GM18502 (cell line): ENCODE data around the gene EGF.
A peak's percentile ranks its signal among the peaks of the same experiment; 100 is the strongest.
"Not testable (repeated sequence)": the region's sequence is repeated elsewhere in the genome, so short reads cannot be mapped to it uniquely, and the experiment has no call there.

Source experiments
- ATAC-seq: cut with Tn5 transposase; IDR thresholded peaks from one replicate; pipeline ENCODE4 v1.9.1; 2021; ENCODE audit warnings: mild to moderate bottlenecking; ENCODE audit not compliant: unreplicated experiment, poor library complexity

EGF gene

DNA sequence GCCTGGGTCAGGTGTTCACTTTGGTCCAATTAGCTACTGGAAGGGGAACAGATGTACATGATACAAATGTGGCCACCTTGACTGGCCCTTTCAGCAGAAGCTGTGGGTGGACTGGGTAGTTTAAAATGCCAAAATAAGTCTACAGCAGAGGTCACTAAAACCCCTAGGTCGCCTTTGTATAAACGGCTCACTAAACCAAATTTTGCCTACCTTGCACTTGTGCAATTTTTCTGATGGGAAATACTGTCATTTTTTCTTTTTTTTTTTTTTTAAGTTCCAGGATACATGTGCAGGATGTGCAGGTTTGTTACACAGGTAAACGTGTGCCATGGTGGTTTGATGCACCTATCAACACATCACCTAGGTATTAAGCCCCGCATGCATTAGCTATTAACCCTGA is 109.8 kb downstream of the EGF start:
- ATAC-seq = no peak

DNA sequence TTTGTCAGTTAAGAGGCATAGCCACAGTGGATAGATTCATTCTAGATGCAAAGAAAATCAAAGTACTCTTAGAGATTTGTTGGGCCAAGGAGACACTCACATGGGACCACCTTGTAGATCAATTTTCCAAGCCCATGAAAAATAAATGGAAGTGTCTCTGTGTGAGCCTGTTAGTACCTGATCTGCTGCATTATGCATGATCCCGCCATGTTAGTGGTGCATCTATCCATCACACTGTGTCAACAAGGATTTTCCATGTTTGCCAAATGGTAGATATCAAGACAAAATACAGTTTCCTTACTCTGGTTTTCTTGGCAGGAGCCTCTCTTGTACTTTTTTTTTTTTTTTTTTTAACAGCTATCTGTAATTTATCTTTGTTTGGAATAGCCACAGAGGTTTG is 112.4 kb downstream of the EGF start:
- no peak for ATAC-seq

DNA sequence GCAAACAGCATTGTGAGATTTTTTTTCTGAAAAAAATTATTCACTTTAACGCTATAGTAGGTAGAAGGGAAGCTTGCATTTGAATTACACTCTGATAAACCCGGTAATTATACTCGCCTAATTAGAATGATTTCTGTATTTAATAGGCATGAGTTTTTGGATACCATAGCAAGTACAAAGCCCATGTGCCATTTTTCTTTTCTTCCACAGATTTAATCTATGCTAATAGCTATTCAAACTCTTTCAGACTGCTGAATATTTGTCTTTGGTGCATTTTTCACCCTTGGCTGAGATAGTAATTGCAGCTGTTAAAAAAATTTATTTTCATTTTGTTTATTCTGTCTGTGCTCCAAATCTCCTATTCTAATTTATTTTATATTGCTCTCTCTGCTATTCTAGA is 113.0 kb downstream of the EGF start:
- ATAC-seq = no peak

DNA sequence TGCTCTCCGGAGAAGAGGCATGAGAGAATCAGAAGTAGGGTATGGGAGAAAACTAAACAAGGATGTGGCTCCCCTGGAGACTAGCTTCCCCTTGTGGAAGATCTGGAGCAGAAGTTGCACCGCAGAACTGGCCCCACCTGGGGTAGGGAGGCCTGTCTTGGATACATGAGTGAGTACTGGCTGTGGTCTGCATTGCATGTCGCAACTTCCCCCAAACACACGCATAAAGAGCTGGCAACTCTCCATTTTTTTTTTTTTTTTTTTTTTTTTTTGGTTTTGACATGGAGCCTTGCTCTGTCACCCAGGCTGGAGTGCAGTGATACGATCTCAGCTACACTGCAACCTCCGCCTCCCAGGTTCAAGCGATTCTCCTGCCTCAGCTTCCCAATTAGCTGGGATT is 119.9 kb downstream of the EGF start:
- ATAC-seq = no peak

DNA sequence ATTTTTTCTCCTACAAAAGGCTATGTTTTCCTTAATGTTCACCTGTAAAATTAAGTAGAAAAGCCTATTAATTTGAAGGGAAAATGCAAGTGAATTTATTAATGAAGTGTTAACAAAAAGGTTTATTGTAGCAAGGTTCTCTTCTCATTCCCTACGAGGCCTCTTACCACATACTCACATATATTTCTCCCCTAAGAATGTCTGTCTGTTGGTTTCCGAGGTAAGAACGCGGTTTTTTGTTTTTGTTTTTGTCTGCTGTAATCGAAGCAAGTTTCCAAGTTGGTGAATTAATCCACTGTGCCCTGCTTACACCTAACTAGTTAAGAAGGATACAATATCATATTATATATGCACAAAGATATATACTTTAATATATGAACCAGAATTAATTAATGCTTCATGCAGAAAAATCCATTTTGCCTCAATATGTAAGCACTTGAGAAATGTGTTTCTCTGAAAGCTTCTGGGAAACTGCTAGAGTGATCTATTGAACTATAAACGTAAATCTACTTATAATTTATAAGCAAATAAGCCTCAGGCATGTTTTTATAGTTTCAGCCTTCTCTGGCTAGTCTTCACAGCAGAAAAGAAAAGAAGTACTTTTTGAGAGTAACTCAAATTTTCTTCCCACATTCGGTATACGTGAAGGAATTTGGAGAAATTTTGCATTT is 120.8 kb downstream of the EGF start:
- peak; percentile 11 for ATAC-seq

DNA sequence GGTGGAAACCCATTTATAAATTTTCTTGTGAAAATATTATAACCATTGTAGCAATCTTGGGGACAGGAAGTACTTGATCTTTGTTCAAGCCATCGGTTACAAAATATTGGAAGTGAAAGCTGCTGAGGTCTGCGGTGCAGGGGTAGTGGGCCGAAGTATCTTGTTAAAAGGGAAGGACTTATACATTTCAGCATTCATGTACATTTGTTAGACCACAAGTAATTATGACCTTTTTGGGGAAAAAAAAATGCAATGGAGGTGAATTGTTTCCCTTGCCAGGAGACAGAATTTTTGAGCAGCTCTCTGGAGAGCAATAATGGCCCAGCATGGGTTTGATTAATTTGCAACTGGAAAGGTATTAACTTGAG is 121.3 kb downstream of the EGF start:
- ATAC-seq = peak; percentile 90

DNA sequence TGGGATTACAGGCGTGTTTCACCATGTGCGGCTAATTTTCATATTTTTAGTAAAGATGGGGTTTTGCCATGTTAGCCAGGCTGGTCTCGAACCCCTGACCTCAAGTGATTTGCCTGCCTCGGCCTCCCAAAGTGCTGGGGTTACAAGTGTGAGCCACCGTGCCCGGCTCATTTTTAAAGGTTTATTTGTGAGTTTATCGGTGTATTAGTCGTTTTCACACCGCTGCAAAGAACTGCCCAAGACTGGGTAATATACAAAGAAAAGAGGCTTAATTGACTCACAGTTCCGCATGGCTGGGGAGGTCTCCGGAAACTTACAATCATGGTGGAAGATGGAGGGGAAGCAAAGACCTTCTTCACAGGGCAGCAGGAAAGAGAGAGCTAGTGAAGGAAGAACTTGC is 126.5 kb downstream of the EGF start:
- not testable (repeated sequence) for ATAC-seq

DNA sequence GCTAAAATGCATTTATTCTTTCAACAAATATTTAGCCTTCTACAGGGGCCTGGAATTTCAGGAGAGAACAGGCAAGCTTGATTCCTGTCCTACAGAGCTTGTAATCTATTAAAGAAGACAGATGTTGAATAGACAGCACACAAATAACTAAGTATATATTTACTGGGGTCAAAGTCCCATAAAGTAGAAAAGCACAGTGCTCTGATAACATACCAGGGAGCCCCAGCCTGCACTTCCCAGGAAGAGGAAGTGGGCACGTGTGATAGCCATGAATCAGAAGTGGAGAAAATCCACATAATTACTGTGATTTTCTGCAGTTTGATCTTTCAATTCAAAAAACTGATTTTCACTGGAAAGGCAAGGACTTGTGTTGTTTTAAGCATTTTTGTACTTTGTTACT is 129.1 kb downstream of the EGF start:
- ATAC-seq = no peak

DNA sequence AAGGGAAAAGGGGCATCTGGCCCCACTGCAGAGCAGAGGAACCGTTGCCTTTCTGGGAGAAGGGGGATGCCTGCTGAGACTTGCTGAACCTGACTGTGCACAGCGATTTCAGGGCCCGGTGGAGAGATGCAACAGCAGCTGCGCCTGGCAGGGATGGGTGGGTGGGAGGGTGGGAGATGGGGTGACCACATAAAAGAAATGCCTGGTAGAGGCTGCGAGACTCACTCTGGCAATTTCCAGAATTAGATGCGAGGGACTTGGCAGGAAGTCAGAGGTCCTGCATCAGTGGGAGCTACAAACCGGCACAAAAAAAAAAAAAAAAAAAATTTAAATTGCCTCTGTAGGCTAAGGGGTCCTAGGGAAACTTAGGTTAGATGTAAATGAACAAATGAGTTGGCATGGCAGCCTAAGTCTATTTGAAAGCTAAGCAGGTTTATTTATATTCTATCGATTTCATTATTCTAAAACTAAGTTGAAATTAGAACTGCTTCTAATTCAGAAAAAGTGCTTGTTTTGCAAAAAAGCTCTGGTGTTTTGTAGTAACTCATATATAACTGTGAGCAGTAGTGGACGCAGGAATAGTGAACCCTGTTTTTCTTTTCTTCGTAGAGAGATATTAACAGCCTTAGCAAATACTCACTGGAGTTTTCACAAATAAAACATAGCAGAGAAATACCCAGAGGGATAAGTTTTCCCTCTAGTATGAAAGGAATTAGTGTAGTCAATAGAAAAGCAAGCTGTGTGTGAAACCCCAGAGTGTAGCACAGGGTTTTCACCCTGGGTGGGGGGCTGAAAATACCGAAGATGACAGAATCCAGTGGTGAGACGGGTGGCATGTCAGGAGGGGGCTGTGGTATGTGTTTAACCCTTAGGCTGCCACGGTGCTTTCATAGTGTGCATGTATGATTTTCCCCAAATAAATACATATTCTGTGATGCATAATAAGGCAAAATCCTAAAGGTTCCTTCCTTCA is 130.1 kb downstream of the EGF start:
- no peak for ATAC-seq

DNA sequence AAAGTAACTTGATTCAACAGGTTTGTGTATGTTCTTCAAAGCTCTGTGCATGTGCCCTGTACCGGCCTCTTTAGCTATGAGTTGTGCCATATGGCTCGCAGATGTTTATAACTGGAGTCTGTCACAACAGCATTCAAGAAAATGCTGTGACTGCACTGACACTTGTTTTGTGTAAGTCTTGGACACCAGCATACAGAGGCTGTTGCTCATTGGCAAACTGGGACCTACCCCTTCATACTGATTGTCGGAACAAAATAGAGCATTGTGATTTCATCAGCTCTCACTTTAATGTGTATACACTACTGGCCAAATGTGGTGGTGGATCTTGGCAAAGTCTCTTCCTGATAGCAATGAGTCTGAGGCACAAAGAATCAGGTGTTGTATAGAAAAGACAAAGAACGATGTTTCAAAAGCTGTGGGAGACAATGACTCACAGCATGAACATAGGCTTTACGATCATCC is 133.9 kb downstream of the EGF start:
- ATAC-seq = no peak

DNA sequence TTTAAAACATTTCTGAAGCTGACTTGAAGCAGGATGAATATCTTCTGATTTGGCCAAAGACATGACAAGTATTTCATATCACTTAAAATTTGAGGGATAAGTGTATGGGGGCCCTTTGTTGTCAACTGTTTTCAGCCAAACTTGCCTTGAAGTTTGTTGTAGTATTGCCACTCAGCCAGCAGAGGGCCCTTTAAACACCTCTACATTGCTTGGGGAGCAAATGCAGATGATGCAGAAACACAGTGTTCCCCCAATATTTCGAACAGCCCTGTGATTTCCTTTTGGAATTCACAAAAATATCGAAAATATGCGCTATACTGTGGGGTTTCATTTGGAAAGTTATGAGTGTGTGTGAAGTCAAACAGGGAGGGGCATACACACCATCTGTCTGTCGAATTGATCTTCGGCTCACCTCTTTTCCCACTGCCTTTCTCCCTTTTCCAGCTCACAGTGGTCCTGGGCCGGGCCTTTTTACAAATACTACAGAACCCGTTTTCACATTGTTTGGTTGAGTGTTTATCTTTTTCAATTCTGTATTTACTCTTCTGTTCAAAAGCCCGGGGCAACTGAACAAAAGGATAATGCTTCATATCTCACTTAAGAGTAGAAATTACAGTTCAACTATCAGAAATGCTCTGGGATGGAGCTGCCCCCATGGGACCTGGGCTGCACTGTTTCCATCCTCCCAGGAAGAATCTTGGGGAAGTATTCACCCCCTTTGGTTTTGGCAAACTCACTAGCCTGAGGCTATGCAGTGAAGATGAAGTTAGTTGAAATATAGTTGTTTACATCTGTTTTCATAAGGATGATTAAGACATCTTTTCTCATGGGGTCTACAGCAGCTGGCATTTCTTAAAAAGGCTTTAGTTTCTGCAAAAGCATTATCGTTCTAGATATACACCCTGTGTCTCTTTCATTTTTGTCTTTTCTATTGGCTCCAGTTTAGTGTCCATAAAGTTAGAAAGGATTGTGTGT is 137.6 kb downstream of the EGF start:
- ATAC-seq = no peak

DNA sequence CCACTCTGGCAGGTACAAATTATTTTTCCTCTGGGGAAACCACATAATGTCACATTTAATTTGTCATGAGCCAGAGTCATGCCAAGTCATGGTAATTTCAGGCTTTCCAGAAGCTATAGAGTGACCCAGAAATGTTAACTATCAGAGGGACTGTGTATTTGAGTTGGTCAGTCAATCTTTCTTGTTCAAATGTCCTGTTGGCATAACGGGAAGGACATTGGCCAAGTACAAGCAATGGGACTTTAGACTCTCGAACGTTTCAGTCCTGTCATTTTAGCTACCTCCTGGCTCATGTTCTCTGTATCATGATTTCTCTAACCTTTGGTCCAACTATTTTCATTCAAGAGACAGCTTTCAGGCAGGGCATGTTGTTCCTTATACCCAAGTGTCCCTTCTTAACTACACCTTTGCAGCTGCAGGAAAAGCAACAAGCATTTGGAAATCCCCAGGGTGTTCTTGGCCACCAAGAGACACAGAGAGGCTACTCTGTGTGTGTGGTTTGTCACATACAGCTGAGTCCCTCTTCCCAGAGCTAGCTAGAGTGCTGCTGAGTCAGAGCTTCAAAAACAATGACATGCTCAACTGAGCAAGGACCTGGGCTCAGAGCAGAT is 142.6 kb downstream of the EGF start:
- peak; percentile 86 for ATAC-seq

DNA sequence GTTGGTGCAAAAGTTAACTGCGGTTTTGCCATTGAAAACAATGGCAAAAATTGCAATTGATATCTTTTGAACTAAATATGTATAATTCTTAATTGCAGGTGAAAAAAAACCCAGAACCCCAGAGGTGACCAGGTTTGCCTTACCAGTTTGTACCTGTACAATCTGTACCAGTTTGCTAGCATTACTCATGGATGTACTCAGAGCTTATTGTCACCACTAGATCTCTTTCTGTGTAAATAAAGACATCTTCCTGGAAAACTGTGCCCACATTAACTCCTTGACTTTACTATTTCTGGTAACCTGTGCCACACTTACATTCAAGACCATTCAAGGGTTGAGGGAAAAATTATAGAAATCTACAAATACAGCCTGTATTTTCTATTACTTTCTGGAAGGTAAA is 146.0 kb downstream of the EGF start:
- no peak for ATAC-seq

DNA sequence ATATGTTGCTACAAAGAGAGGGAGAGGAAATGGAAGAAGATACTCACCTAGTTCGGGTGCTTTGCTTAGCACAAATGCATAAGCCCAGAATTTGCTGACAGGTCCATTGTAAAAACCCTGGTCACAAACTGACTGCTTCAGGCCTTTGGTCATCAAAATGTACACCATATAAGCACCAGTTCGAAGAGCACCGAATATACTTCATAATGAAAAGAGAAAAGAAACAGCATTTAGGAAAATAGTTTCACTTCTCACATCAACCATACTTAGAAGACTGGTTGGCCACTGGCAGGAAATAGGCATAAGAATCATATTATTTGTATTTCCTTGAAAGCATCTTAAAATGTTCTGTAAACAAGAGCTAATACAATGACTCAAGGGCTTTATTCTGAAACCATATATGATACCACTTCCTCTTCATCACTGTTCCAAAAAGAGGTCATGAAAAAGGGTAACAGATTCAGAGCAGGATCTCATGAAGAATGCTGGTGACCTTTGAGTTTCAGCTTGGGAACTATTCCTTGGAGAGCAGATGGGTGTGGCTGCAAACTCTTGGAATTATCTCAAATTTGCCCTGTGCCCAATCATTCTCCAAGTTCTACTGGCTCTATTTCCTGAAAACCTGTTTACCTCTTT is 147.0 kb downstream of the EGF start:
- ATAC-seq = peak; percentile 83

DNA sequence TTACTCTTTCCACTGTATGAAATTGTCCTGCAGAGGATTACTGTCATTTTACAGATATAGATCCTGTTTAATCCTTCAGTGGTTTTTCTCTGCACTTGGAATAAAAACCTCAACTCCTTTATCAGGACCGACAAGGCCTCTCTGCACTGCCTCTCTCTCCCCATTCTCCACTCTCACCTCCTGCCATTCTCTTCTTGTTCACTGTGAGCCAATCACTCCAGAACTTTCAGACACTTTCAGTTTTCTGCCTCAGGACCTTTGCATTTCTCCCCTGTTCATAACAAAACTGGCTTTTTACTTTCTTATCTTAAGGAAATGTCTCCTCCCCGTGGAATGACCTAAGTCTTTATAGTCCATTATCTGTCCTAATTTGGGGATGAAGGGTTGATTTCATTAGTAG is 148.4 kb downstream of the EGF start:
- no peak for ATAC-seq
